Measurements from ENCODE around the gene ANGPTL3.

The ANGPTL3 gene

DNA sequence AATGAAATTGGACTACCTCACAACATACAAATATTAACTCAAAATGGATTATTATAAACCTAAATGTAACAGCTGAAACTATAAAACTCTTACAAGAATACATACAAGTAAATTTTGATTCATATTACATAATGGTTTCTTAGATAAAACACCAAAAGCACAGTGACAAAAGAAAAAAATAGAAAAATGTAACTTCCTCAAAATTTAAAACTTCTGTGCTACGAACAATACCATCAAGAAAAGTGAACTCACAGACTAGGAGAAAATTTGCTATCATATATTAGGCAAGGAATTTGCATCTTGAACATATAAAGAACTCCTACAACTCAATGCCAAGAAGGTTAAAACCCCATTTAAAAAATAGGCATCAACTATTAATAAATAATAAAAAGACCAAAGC is 31.2 kb downstream of the ANGPTL3 start:
- no peak for DNase-seq

DNA sequence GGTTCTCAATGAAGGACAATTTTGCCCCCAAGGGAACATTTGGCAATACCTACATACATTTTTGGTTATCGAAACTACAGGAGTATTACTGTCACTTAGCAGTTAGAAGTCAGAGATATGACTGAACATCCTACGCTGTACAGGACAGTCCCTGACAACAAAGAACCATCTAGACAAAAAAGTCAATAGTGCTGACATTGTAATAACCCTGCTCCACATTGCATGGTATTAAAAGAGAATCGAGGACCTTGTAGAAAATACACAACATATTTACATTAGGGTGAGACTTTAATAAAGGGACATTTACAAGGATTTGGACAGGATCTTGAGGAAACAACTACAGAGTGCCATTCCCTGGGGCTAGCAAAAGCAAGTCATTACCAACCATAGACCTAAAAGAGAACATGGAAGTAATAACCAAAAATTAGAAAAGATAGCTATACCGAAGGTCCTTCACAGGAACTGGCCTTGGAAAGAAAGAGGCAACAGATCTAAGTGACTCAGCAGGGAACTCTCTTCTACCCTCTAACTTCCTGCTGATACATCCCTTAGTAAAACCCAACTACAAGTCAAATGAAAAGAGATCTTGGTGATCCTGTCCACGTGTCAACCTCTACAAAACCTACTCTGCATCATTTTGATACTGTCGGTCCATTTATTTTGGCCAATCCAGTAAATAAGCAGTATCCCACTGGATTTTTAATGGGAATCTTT is 40.2 kb downstream of the ANGPTL3 start:
- DNase-seq = no peak

GRCh38 chr1:62643283-62643682 is 46.0 kb downstream of the ANGPTL3 start:
- no peak for DNase-seq

DNA sequence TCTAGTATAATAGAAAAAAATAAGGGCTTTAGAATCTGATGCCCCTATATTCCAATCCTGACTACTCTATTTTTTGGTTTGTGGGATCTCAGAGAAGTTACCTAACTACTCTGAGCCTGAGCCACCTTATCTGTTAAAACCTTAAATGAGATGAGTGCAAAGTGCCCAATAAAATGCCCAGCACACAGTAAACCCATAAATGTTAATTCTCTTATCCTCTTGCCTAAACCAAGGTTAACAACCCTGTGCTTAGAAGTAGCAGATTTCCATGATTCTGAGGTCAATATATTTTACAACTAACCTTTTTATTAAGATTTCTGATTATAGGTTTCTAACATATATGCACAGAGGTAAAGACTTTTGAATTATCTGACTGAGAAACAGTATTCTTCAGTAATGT is 55.1 kb downstream of the ANGPTL3 start:
- no peak for DNase-seq

DNA sequence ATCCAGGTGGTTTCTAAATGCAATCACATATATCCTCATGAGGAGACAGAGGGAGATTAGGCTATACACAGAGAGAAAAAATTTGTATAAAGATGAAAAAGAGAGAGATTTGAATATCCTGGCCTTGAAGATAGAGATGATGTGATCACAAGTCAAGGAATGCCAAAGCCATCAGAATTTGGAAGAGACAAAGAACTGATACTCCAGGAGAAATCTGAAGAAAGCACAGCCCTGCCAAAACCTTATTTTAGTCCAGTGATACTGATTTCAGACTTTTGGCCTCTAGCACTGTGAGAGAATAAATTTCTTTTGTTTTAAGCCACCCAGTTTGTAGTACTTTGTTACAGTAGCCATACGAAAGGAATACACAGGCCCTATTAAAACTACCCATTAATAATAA is 57.4 kb downstream of the ANGPTL3 start:
- DNase-seq = no peak
